CD4-positive, CD25-positive, alpha-beta regulatory T cell (primary cell): ENCODE data around the gene SVOPL. TPM values are rescaled to one million over a fixed set of nuclear protein-coding genes. Genes with fewer than 3 reads are reported as not detected.

Source experiments
- ATAC-seq, 2 donors: fragments of 150-1000 bp; cut with Tn5 transposase; one replicate each; pipeline ENCODE4 v1.10.0; 2021; ENCODE audit warnings: low read depth in 2 of 2, moderate number of reproducible peaks in 2 of 2, moderate library complexity in 1 of 2
- DNase-seq, 3 donors: peaks; one replicate each; pipeline versions ENCODE4 v3.0.0 to v3.0.0-alpha.2; 2012 to 2022; ENCODE audit warnings: mixed read lengths in 1 of 3
- H3K27ac ChIP-seq: one replicate; pipeline ENCODE4 v1.7.0; 2013; ENCODE audit warnings: mild to moderate bottlenecking, low read length; ENCODE audit not compliant: insufficient read depth, poor library complexity, severe bottlenecking
- H3K27me3 ChIP-seq: one replicate; pipeline ENCODE4 v1.7.0; 2013; ENCODE audit warnings: low read length; ENCODE audit not compliant: control insufficient read depth, insufficient read depth
- H3K36me3 ChIP-seq: one replicate; pipeline ENCODE4 v1.7.0; 2013; ENCODE audit warnings: mild to moderate bottlenecking, low read length, moderate library complexity; ENCODE audit not compliant: control insufficient read depth, insufficient read depth
- H3K4me1 ChIP-seq: 2 replicates; pipeline ENCODE4 v1.7.0; 2013; ENCODE audit warnings: mild to moderate bottlenecking, low read length; ENCODE audit not compliant: insufficient read depth, control insufficient read depth, poor library complexity, severe bottlenecking
- H3K4me3 ChIP-seq: one replicate; pipeline ENCODE4 v1.7.0; 2013; ENCODE audit warnings: low read depth, mild to moderate bottlenecking, low read length, moderate library complexity
- H3K9me3 ChIP-seq, 2 experiments: 1 replicate in 1 of 2; 2 replicates in 1 of 2; pipeline ENCODE4 v1.7.0; 2013; ENCODE audit warnings: low read length in 2 of 2, mild to moderate bottlenecking in 1 of 2, moderate library complexity in 1 of 2; ENCODE audit not compliant: control insufficient read depth in 2 of 2
- H3K27ac Mint-ChIP-seq, 3 donors: one replicate each; pipeline ENCODE4 v1.8.0; 2020 to 2022; ENCODE audit warnings: mild to moderate bottlenecking in 3 of 3, mixed read lengths in 3 of 3, moderate library complexity in 2 of 3
- H3K27me3 Mint-ChIP-seq: one replicate; pipeline ENCODE4 v1.8.0; 2022; ENCODE audit warnings: mild to moderate bottlenecking, mixed read lengths
- H3K36me3 Mint-ChIP-seq: one replicate; pipeline ENCODE4 v1.8.0; 2020; ENCODE audit warnings: mixed read lengths
- H3K4me1 Mint-ChIP-seq, 4 donors: one replicate each; pipeline ENCODE4 v1.8.0; 2020 to 2022; ENCODE audit warnings: mixed read lengths in 4 of 4, mild to moderate bottlenecking in 1 of 4
- H3K4me3 Mint-ChIP-seq, 4 donors: one replicate each; pipeline ENCODE4 v1.8.0; 2020 to 2022; ENCODE audit warnings: mild to moderate bottlenecking in 4 of 4, mixed read lengths in 4 of 4, moderate library complexity in 3 of 4
- H3K9me3 Mint-ChIP-seq, 7 donors: one replicate each; pipeline ENCODE4 v1.8.0; 2020 to 2022; ENCODE audit warnings: mixed read lengths in 7 of 7, mild to moderate bottlenecking in 3 of 7, moderate library complexity in 2 of 7
- polyA plus RNA-seq, 4 donors: library from polyadenylated mRNA; unstranded; fragments of 300-500 nt; fragmentation: Illumina TruSeq; gene quantifications; one replicate each; pipeline ENCODE4 v1.2.3, GENCODE V29; 2021
- total RNA-seq: library from RNA; stranded (reverse); gene quantifications from one replicate; pipeline ENCODE4 v1.2.3, GENCODE V29; 2022

Gene SVOPL
- total and polyA plus RNA-seq, 5 donors from 2014 or later, result 0.35 to 0.44 TPM; not detected in 3

DNA sequence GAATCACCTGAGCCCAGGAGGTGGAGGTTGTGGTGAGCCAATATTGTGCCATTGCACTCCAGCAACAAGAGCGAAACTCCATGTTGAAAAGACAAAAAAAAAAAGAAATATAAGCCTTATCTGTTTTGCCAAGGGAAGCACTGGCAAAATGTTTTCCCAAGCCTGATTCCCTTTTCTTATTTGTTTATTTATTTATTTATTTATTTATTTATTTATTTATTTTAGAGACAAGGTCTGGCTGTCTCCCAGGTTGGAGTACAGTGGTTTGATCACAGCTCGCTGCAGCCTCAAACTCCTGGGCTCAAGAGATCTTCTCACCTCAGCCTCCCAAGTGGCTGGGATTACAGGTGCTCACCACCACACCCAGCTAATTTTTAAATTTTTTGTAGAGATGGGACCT lies 44.2 kb downstream of the SVOPL start:
- ATAC-seq, result no peak
- peaks cover 0 to 5% (median 1%) of the 10 kb centered on the region in 7 donors for H3K9me3 Mint-ChIP-seq
- Histone ChIP-seq H3K36me3 (no peaks in the 10 kb centered on the region), H3K27ac (no peak overlapping the region), H3K4me1 (no peaks in the 10 kb centered on the region), H3K9me3 (peaks cover 0 to 3% of the 10 kb centered on the region in 2 experiments), H3K27me3 (peaks cover 3% of the 10 kb centered on the region), H3K4me3 (no peak overlapping the region)
- H3K36me3 Mint-ChIP-seq, result no peaks in the 10 kb centered on the region
- H3K4me3 Mint-ChIP-seq, result no peak overlapping the region
- no peaks in the 10 kb centered on the region for H3K4me1 Mint-ChIP-seq
- DNase-seq, result no peak
- H3K27me3 Mint-ChIP-seq, result peaks cover 3% of the 10 kb centered on the region
- H3K27ac Mint-ChIP-seq, result no peak overlapping the region

DNA sequence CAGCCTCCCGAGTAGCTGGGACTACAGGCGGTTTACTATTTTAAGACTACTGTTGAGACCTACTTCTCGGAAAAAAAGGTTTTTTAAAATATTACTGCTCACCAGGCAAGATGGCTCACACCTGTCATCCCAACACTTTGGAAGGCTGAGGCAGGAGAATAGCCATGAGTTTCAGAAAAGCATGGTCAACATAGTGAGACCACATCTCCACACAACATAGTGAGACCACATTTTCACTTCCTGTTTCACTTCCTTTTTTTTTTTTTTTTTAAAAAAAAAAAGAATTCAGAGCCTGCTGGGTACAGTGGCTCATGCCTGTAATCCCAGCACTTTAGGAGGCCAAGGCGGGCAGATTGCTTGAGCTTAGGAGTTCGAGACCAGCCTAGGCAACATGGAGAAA lies 46.5 kb downstream of the SVOPL start:
- Mint-ChIP-seq H3K27ac (peak overlapping the region in 1 of 3 donors; percentile 56), H3K4me3 (no peak overlapping the region), H3K4me1 (no peaks in the 10 kb centered on the region), H3K27me3 (no peaks in the 10 kb centered on the region), H3K9me3 (peaks cover 0 to 8% (median 2%) of the 10 kb centered on the region in 7 donors), H3K36me3 (no peaks in the 10 kb centered on the region)
- H3K27ac ChIP-seq, result no peak overlapping the region
- H3K36me3 ChIP-seq, result no peaks in the 10 kb centered on the region
- H3K4me1 ChIP-seq, result no peaks in the 10 kb centered on the region
- H3K27me3 ChIP-seq, result no peaks in the 10 kb centered on the region
- H3K9me3 ChIP-seq, result peaks cover 0 to 3% of the 10 kb centered on the region in 2 experiments
- DNase-seq (no peak), ATAC-seq (no peak)
- H3K4me3 ChIP-seq, result no peak overlapping the region

DNA sequence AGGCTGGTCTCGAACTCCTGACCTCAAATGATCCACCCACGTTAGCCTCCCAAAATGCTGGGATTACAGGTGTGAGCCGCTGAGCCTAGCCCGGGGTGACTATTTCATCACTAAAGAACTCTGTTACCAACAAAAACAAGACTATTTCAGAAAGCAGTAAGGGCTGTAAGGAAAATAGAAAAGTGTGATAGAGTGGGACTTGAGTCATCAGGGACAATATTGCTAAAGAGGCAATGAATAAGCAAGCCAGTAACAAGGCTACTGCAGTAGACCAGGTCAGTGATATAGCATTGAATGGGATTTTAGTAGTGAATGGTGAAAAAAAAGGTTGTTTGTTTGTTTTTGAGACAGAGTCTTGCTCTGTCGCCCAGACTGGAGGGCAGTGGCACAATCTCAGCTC lies 51.7 kb downstream of the SVOPL start:
- H3K4me3 ChIP-seq, result no peak overlapping the region
- H3K27me3 ChIP-seq, result no peaks in the 10 kb centered on the region
- ATAC-seq (no peak), DNase-seq (no peak)
- peaks cover 0 to 2% of the 10 kb centered on the region in 2 experiments for H3K9me3 ChIP-seq
- peaks cover 0 to 11% (median 2%) of the 10 kb centered on the region in 7 donors for H3K9me3 Mint-ChIP-seq
- no peak overlapping the region for H3K4me3 Mint-ChIP-seq
- H3K27ac ChIP-seq, result no peak overlapping the region
- H3K4me1 ChIP-seq, result no peaks in the 10 kb centered on the region
- no peaks in the 10 kb centered on the region for H3K36me3 Mint-ChIP-seq
- no peak overlapping the region for H3K27ac Mint-ChIP-seq
- peaks cover 7% of the 10 kb centered on the region for H3K27me3 Mint-ChIP-seq
- H3K4me1 Mint-ChIP-seq, result no peaks in the 10 kb centered on the region
- no peaks in the 10 kb centered on the region for H3K36me3 ChIP-seq

DNA sequence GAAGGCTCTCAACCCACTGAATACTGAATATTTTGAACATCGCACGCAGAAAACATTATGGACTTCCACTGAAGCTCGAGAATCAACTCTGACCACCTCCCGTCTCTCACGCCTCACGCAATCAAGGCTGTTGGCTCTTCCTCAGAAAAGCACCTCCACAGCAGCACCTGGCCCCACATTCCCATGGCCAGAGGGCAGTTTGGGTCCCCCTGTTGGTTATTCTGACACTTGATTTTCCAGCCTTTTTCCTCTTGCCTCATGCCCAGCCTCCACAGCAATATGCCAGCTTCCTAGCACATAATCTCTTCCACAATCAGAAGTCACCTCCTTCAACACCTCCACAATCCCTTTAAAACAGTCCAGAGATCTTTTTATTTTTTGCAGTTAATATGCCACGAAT lies 55.9 kb downstream of the SVOPL start:
- peaks cover 0 to 8% (median 0%) of the 10 kb centered on the region in 7 donors for H3K9me3 Mint-ChIP-seq
- H3K27ac ChIP-seq, result no peak overlapping the region

DNA sequence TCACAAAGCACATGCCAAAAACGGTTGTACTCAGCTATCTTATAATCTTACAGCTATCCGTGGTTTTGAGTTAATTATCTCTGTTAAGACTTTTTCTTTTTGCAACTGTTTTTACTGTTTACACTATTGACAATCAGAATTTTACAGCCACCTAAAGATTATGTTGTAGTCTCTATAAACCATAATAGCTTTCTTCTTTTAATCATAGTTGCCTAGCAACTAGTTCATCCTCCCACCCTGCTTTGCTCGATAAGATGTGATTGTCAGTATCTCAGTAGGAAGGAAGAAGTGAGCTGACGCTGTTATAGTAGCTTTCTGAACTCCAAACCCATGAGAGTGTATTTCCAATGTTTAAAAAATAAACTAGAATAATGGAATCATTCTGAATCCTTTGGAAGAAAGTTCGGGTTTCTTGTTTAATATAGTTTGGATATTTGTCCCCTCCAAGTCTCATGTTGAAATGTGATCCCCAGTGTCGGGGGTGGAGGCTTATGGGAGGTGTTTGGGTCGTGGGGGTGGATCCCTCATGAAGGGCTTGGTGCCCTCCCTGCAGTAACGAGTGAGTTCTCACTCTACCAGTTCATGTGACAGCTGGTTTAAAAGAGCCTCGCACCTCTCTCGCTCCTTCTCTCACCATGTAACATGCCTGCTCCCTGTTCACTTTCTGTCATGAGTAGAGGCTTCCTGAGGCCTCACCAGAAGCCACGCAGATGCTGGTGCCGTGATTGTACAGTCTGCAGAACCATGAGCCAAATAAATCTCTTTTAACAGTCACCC lies 68.1 kb downstream of the SVOPL start:
- Mint-ChIP-seq H3K27ac (no peak overlapping the region), H3K4me1 (peaks cover 0 to 8% (median 2%) of the 10 kb centered on the region in 4 donors), H3K4me3 (no peak overlapping the region), H3K9me3 (peaks cover 0 to 1% (median 0%) of the 10 kb centered on the region in 7 donors), H3K36me3 (no peaks in the 10 kb centered on the region), H3K27me3 (peaks cover 5% of the 10 kb centered on the region)
- Histone ChIP-seq H3K27ac (no peak overlapping the region), H3K4me1 (no peaks in the 10 kb centered on the region), H3K36me3 (no peaks in the 10 kb centered on the region), H3K27me3 (no peaks in the 10 kb centered on the region), H3K4me3 (no peak overlapping the region), H3K9me3 (no peaks in the 10 kb centered on the region)
- ATAC-seq (no peak), DNase-seq (no peak)

More for the DNA sequence above, 55.9 kb downstream of the SVOPL start:
- Histone ChIP-seq H3K9me3 (no peaks in the 10 kb centered on the region), H3K36me3 (no peaks in the 10 kb centered on the region), H3K27me3 (no peaks in the 10 kb centered on the region), H3K4me3 (no peak overlapping the region), H3K4me1 (no peaks in the 10 kb centered on the region)
- ATAC-seq, result no peak
- H3K27ac Mint-ChIP-seq, result peak overlapping the region in 1 of 3 donors; percentile 17
- H3K27me3 Mint-ChIP-seq, result peaks cover 7% of the 10 kb centered on the region
- no peaks in the 10 kb centered on the region for H3K4me1 Mint-ChIP-seq
- H3K36me3 Mint-ChIP-seq, result no peaks in the 10 kb centered on the region
- H3K4me3 Mint-ChIP-seq, result peak overlapping the region in 1 of 4 donors; percentile 88
- no peak for DNase-seq

DNA sequence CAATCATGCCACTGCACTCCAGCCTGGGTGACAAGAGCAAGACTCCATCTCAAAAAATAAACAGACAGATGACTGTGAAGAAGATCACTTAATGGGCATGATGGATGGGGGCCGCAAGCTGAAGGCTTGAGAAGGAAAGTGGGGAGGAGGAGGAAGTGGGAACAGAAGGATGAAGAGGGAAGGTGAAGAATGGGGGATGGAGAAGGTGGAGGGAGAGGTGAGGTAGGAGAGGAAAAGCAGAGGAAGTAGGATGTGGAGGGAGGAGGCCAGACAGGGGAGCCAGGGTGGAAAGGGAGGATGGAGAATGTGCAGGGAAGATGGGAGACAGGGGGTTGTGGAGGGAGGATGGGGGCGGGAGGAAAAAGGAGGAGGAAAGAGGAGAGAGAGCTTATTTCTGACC lies 68.8 kb downstream of the SVOPL start:
- Mint-ChIP-seq H3K27me3 (peaks cover 5% of the 10 kb centered on the region), H3K4me1 (peaks cover 0 to 8% (median 2%) of the 10 kb centered on the region in 4 donors), H3K4me3 (no peak overlapping the region), H3K9me3 (peaks cover 0 to 1% (median 0%) of the 10 kb centered on the region in 7 donors), H3K36me3 (no peaks in the 10 kb centered on the region), H3K27ac (no peak overlapping the region)
- H3K4me3 ChIP-seq, result no peak overlapping the region
- no peaks in the 10 kb centered on the region for H3K27me3 ChIP-seq
- no peaks in the 10 kb centered on the region for H3K4me1 ChIP-seq
- no peak overlapping the region for H3K27ac ChIP-seq
- DNase-seq (no peak), ATAC-seq (no peak)
- H3K9me3 ChIP-seq, result no peaks in the 10 kb centered on the region
- H3K36me3 ChIP-seq, result no peaks in the 10 kb centered on the region

DNA sequence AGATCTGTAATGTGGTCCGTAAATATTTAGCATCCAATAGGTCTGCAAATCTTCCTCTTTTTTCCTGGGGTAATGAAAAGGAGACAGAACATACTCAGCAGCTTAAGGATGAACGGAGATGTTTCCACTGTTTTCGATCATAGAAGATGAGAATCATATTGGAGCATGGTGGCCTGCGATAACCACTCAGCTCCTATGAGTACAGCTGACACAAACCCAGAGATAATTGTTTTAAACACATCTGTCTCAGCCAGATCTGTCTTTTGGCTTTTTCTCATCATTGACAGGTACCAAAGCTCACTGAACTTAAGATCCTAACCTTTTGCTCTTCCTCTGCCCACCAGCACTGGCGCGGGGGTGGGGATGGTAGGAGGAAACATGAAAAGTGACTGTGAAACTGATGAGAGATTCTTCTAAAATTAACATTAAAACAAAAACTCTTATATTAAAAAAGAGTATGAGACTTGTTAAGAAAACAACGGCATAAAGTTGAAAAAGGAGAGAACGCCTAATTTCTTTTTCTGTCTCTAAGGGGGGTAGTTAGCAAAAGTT lies 71.0 kb downstream of the SVOPL start:
- Mint-ChIP-seq H3K4me3 (no peak overlapping the region), H3K4me1 (peaks cover 3 to 28% (median 11%) of the 10 kb centered on the region in 4 donors), H3K9me3 (peaks cover 0 to 1% (median 0%) of the 10 kb centered on the region in 7 donors), H3K27ac (no peak overlapping the region), H3K27me3 (peaks cover 5% of the 10 kb centered on the region), H3K36me3 (no peaks in the 10 kb centered on the region)
- Histone ChIP-seq H3K4me3 (no peak overlapping the region), H3K4me1 (peaks cover 12% of the 10 kb centered on the region), H3K27me3 (no peaks in the 10 kb centered on the region), H3K9me3 (no peaks in the 10 kb centered on the region), H3K36me3 (no peaks in the 10 kb centered on the region), H3K27ac (no peak overlapping the region)
- no peak for DNase-seq
- no peak for ATAC-seq
